Measurements from ENCODE around the gene FAM53B.

The FAM53B gene

DNA sequence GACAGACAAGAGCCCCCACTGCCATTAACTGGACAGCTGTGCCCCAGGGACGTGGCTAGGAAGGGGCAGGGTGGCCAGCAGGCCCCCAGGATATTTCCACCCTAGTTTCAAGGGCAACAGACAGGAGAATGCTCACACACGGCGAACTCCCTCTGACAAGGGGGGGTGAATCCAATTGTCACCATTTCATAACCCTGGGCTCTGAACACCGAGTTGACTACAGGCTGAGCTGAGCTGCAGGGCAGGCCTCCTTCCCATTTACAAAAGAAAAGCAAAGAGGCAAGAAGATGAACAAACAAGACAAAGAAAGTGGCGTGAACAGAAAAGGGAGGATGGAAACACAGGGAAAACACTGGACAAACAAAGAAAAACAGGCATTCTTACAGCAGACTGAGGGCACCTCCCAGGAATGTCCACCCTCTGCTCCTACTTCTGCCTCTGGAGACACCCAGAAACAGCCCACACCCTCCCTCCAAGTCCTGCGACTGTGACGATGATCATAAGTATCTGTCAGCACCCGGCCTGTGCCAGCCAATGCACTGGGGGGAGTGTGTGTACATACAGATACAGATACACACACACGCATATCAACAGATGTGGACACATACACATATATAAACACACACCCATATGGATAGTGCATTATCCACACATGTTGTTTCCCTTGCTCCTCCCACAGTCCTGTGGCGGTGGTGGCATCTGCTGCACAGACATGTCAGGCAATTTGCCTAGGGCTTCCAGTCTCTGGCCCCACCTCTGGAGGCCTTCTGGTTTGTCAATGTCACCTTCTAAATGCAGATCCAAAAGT is 66.2 kb downstream of the FAM53B start:
- no peak for DNase-seq (ENCODE audit: low read depth in 2 of 2)

DNA sequence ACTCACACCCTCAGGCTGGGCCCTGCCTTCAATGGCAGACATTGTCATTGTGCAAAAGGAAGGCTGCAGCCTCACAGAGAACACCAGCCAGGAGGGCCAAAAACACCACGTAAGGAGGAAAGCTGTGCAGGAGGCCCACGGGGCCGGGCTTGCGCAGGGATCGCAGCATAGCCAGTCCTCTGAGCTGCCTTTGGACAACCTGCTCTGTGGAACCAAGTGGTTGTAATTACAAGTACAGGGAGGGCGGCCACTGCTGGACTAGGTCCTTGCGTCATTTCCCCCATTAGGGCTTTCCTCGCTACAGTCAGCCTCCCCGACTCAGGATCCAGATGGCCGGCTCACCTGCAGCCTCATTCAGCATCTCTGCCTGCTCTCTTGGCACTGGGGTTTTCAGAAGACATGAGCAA is 66.9 kb downstream of the FAM53B start:
- no peak for DNase-seq (ENCODE audit: low read depth in 2 of 2)

DNA sequence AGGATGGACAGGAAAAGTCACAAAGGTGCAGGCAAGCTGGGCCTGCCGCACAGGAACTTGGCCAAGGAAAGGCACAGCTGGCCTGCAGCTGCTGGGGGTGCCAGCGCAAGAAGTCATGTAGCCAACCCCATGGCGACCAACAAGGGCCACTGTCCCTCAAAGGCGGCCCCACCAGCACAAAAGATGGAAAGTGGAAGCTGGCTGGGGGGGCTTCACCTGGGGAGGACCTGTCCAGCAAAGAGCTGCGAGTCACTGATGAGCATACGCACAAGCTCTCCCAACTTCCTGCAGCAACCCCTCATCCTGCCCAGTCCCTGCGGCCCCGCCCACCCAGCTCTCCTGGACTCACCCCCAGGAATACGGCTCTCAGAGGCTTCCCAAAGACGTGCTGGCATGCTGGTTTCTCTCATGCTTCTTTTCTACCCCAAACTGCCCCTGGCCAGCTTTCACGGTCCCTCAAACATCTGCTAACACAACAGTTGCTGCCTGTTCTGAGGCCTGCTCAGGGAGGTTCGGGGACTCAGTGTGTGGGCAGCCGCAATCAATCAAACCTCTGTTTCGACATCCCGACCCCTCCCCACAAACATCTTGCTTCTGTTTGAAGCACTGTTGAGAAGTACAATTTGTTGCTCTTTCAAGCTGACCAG is 67.6 kb downstream of the FAM53B start:
- no peak for DNase-seq (ENCODE audit: low read depth in 2 of 2)

DNA sequence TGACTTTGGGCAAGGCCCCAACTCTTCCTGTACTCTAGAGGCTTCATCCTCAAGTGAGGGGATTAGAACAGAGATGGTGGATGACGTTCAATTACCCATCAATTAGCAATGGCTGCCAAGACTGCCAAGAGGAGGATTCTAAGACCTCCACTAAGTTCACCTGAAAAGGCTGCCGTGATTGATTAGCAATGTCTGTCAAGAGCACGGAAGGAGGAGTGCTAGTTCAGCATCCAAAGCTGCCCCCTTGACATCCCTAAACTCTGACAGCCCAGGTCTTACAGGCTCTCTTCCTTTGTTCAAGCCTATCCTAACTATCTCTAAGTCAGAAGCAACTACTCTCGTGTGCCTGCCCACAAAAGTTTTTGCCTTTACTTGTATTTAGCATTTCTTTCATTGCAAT is 68.4 kb downstream of the FAM53B start:
- no peak for DNase-seq (ENCODE audit: low read depth in 2 of 2)

DNA sequence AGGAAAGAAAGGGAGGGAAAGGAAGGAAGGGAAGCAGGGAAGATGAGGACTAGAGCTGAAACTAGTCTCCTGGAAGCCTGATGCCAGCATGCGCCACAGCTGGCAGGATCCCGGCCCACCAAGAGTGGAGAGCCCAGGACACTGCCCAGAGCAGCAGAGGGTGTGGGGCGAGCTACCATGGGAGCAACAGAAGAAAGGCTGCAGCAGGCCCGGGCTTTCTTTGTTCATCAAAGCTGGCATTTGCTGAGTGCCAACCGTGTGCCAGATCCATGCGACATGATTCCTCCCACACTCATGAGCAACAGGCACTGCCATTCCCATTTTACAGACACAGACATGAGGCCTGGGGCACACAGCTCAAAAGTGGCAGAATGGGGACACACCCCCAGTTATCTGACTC is 68.9 kb downstream of the FAM53B start:
- DNase-seq (ENCODE audit: low read depth in 2 of 2), result no peak

DNA sequence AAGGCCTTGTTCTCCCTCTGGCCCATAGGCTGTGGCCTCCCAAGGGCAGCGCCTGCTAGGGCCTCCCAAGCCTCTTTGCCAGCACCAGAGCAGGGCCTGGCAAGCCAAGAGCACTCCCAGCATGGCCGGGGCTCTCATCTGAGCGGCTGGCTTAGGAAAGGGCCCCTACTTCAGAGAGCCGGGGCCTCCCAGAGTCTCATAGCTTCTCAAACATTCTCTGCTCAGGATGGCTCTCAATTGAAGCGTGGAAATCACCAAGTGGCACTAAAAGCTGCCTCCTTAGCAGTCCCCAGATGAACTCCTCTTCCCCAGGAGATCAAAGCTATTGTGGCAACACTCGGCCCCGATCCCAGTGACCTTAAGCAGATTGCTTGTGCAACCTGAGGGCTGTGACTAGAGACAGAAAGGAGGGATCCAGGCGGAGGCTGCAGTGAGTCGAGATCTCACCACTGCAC is 69.4 kb downstream of the FAM53B start:
- DNase-seq (ENCODE audit: low read depth in 2 of 2), result no peak

DNA sequence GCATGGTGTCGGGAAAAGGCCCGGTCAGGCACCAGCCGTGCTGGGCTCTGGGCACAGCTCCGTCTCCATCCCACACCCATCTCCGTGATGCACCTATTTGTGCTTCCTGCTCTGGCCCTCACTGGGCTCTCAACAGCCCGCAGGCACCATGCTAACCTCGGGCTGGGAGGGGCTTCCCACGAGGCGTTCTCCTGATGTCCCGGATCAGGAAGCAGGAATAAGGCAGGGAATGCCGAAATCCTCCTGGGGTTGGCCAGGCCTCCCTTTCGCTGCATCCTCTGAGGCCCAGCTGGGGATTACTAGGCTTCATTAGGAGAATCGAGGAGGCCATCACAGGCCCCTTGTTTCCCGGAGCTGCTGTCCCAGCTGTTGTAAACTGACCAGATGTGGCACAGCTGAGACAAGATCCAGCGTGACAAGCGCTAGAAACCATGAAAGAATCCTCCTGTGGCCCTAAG is 72.0 kb downstream of the FAM53B start:
- no peak for DNase-seq (ENCODE audit: low read depth in 2 of 2)

DNA sequence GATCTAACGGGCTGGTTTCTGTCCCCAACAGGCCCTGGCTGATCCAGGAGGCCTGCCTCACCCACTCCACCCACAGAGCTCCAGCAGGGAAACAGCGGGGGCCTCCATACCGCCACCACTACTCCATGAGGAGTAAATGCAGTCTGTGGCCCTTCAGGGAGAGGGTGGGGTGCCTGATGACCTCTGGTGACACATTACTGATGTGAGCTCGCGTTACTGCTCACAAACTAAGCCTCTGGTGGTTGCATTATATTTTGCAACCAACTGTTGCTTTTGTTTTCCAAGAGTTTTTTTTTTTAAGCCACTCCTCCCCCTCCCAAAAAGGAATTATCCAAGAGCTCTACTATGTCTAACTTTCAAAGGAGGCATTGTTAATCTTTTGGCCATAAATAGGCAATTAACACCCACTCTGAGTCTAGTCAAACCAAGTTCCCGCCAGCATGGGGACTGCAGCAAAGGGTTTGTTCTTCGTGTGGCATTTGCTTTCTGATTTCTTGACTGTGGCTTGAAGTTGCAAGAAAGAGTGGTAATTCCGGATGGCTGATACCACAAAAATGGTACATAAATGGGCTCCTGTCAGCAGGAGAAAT is 72.6 kb downstream of the FAM53B start:
- DNase-seq (ENCODE audit: low read depth in 2 of 2), result no peak

DNA sequence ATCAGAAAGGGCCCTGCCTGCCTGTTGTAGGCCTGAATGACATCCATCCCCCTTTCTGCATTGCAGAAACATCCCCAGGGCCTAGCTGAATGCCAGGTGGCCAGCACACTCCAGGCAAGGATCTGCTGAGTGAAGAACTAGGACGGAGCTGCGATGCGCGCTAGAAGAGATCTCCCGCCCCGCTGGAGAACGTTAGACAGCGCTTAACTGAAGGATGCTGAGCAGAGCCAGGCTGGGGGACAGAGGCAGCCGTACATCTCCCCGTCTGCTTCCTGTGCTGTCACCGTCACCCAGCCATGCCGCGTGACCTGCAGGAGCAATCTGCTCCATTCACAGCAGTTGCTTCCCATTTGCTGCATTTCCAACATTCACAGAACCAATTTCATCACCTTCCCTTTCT is 73.3 kb downstream of the FAM53B start:
- no peak for DNase-seq (ENCODE audit: low read depth in 2 of 2)

DNA sequence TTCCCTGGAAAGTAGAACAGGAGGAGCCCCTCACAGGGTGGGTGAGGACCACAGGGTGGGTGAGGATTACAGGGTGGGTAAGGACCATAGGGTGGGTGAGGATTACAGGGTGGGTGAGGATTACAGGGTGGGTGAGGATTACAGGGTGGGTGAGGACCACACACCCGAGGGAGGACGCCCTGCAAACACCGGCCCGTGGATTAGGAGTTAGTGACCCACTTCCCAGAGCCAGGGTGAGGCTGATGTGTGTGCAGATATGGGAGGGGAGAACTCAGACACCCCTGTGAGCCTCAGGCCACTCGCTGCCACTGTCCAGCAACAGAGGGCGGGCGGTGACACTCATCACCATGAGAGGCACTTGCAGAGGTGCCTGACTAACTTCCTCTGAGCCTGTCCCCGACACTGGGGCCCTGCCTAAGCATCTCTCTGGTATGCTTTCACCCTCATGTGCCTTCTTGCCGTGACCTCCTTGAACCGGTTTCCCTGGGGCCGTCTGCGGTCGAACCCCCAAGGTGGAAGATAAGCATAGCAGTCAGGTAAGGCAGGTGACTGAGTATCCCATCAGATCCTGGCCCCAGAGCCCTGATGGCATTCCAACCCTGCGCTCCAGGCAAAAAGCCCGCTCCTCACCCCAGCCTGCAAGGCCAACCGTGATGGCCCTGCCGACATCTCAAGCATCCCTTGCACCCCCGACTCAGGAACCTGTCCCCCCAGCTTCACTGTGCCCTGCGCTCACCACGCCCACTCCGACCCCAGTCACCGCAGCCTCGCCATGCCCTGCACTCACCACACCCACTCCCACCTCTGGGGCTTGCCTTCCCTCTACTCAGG is 74.1 kb downstream of the FAM53B start:
- DNase-seq (ENCODE audit: low read depth in 2 of 2), result no peak

DNA sequence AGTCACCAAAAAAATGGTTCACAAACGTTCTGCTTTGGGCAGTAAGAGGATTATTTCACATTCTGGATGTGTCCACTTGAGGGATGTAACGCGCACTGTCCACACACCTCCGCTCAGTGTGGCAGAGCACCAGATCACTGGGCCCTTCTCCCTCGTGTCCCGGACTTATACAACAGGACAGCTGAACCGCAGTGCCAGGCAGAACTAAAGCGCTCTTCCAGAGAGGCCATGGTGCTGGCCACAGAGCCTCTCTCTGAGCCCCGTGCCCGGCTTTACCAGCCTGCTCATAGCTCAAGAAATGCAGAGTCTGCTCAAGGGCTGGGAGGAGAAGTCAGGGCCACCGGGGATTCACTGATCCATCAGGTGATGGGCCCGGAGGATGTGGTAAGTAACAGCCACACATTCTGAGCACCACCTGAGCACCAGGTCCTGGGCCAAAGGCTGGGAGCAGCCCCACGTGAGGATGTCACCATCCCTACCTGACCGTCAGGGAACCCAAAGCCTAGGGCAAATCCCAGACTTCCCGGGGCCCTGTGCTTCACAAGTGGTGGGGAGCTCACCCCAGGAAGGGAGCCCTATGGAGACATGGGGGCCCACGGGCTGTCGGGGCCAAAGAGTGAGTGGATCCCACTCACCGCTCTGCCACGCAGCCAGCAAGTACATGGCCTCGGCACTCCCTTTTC is 74.9 kb downstream of the FAM53B start:
- DNase-seq (ENCODE audit: low read depth in 2 of 2), result no peak

DNA sequence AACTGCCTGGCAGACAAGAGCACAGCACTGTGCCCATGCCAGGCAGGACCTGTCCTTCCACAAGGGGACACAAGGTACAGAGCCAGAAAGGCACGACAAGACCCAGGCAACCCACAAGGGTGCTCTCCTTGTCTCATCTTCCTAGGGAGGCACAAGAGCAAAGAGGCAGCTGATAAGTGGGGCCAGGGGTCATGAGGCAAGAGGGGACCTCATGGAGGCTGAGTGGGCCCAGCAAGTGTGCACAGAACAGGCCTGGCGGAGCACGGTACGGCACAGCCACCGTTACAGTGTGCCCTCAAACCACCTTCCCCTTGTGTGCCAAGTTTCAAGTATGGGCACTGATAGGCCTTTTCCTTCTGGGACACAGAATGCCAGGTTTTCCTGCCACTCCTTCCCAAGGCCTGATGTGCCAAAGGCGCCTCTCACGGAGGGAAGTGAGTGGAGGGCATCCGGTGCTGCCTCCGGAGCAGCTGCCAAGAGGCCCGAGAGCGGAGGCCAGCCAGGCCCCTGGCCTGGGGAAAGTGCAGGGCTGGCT is 75.6 kb downstream of the FAM53B start:
- DNase-seq (ENCODE audit: low read depth in 2 of 2), result no peak

DNA sequence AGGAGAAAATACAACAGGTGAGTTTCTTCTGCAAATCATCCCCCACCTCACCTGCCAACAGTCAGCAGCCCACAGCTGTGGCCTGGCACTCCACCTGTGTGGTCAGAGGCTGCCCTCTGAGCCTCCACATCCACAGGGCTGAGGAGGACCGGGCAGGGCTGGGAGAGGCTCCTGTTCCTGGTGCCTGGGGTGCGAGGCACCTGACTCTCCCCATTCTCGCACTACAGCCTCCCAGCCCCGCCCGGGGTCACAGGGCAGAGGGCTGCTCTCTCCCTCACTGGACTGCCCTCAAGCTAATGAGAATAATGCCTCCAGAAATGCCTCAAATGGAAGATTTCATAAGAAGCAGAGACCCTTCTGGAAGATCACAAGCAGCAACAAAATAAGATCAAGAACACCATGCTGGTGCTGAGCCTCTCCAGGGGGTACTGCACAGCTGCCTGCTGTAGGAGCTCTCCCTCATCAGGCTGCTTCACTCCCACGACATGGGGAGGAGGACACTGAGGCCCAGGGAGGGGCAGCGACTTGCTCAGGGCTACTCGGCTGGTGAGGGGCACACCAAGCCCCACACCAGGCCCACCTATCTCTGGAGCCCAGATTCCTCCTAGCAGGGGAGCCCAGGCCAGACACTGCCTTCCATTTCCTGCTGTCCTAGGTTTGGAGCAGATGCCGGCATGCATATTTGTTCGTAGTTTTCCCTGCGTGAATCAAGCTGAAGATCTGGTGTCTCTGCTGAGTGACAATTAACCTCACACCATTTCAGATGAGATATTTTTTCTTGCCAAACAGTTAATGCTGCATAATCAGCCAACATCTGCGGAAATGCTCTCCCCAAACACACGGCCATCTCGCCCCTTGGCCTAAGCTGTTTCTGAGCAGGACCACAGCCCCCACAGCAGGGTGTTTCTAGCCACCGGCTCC is 76.5 kb downstream of the FAM53B start:
- DNase-seq (ENCODE audit: low read depth in 2 of 2), result no peak

DNA sequence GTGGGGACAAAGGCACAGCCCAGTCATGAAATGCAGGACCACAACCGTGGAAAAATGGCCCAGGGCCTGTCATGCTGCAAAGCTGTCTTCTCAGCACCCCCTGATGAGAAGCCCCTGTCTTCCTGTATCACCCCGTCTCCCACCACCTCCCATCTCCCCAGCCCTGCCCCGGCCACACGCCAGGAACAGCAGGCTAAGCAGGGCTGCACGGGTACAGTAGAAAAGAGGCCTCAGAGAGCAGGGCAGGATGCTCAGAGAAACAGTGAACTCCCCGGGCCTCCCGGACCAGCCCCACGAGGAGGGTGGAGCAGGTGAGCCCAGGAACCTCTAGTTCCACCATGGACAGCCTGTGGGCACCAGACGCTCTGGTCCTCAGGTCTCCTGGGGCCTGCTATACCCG is 77.7 kb downstream of the FAM53B start:
- no peak for DNase-seq (ENCODE audit: low read depth in 2 of 2)

DNA sequence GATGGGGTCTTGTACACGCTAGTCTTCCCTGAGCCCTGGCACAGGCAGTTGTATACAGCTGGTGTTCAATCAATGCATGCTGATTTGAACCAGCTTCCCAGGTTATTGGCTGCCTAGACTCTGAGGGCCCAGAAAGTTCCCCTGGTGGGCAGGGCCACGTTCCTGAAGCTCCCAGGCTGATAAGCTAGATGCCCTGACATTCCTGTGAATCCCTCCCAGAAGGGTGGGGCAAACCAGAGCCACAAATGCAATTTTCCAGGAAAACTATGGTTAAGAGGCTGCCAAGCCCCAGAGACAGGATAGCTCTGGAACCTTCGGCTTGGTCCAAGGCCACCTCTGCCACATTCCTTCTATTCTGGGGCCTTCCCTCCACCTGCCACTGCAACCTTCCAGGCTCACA is 78.2 kb downstream of the FAM53B start:
- DNase-seq (ENCODE audit: low read depth in 2 of 2), result no peak

DNA sequence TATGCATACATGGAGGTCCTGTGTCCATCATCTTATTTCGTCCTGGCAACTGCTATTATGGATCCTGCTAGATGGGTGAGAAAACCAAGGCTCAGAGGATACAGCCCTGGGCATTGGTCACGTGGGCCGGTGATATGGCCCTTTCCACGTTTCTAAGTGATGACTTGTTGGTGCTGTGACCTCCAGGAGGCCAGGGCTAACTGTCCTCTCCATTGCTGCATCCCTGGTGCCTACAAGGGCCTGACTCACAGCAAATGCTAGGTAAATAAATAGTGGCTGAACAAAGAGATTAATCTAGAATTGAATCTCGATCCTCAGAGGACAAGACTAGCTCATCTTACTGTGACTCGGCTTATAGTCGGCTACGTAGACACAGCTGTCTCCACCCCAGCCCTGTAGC is 78.6 kb downstream of the FAM53B start:
- no peak for DNase-seq (ENCODE audit: low read depth in 2 of 2)

DNA sequence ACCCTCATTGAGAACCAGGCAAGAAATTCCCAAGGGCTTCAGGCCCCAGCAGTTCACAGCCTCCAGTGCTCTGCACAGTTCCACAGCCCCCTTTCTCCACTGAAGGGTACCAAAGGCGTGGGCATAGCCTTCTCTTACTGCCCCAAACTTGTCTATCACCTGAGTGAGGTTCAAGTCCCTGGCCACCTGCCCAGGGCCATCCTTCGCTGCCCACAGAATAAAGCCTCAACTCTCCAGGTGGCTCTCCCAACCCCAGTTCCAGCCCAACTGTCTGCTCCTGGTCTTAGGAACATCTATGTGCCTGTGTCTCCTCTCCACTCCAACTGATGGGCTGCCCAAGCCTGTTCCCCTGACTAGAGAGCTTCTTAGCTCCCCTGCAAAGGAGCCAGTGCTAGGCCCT is 79.1 kb downstream of the FAM53B start:
- DNase-seq (ENCODE audit: low read depth in 2 of 2), result no peak

DNA sequence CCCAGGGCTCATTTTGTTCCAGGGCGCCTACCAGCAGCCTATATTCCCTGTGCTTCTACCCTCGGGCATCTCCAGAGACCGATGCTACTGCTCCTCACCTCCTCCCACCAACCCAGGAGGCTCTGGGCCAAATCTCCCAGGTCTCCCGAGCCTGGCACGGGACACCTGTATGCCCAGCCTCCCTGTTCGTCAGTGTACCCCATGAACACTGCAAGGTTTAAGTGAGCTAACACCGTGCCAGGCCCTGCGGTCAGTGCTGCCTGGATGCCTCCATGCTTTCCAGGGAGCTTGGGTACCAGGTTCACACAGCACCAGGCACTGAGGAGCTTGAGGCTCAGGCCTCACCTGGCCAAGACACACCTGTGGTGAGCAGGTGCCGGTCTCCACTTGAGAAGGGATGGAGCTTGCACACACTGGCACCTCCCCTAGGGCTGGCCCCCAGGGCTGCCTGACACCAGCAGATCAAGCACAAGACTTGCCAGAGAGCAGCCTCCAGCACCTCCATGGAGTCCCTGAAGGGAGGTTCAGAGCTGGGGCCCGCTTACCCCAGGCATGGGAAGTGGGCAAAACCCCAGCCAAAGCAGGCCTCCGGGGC is 80.3 kb downstream of the FAM53B start:
- no peak for DNase-seq (ENCODE audit: low read depth in 2 of 2)

DNA sequence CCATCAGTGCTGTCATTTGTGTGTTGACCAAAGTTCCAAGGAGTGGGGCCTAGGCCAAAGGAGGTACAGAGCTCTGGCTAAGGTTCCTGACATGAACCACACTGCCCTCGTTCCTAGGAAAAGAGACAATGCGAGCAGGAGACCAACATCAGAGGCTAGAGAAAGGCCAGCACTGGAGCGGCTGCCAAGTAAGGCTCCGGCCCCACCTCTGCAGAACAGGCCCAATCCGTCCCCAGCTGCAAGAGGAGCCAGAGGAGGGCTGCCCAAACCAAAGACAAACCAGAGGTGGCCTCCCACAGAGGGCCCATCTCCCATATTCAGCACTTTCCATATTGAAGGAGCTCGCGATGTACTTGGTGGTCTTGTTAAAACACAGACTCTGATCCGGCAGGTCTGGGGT is 81.0 kb downstream of the FAM53B start:
- DNase-seq (ENCODE audit: low read depth in 2 of 2), result no peak

DNA sequence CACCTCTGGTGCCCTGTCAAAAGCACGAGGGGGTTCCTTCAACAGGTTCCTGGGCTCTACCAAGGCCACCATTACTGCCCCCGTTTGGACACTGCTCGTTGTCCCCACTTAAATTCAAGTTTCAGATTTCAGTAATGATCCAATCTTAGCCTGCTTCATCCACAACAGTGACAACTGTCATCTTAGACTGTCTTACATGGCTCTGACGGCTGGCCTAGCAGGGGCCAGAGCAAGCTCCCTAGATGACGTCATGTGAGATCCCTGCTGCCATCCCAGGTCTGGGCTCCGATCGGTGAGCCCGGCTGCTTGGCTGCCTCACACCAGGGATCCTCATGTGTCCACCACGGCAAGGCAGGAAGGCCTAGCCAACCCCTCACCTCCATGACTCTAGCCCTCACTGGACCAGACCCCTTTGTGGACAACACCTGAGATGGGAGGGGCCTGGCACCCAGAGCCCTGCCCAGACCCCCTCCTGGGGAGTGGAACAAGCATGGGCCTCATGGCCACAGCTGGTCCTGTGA is 82.5 kb downstream of the FAM53B start:
- DNase-seq (ENCODE audit: low read depth in 2 of 2), result no peak

Measured in activated CD8-positive, alpha-beta memory T cell treated with anti-CD3 and anti-CD28 coated beads for 4 hours (primary cell).